T-helper 1 cell treated with Interleukin-12 subunit alpha and Interleukin-12 subunit beta and Interleukin-4 antibody, amounts not matched to agents 30 ng/mL and 1 ng/mL, for 36 hours (primary cell): Measurements from ENCODE around the gene APBA2. TPM values are rescaled to one million over a fixed set of nuclear protein-coding genes. Genes with fewer than 3 reads are reported as not detected.

Source experiments
- intact Hi-C: fragments of 100-400 bp; cut with micrococcal nuclease; formaldehyde crosslinking; loops from one replicate; pipeline ENCODE4 v1.15.1; 2024
- total RNA-seq: library from RNA; stranded (reverse); gene quantifications from 2 replicates; pipeline ENCODE4 v1.2.3, GENCODE V29; 2022

APBA2 gene
- total RNA-seq, 1 donor from 2014 or later = 4.4 TPM

DNA sequence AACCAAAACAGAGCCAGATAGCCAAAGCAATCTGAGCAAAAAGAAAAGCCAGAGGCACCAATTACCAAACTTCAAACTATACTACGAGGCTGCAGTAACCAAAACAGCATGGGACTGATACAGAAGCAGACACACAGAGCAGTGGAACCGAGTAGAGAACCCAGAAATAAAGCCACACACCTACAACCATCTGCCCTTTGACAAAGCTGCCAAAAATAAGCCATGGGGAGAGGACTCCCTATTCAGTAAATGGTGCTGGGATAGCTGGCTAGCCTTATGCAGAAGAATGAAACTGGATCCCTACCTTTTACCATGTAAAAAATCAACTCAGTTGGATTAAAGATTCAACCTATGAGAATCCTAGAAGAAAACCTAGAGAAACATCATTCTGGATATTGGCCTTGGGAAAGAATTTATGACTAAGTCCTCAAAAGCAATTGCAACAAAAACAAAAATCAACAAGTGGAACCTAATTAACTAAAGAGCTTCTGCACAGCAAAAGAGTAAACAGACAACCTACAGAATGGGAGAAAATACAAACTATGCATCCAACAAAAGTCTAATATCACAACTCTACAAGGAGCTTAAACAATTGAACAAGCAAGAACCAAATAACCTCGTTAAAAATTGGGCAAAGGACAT lies 95.1 kb downstream of the APBA2 start:
- intact Hi-C loops = no loop called here

DNA sequence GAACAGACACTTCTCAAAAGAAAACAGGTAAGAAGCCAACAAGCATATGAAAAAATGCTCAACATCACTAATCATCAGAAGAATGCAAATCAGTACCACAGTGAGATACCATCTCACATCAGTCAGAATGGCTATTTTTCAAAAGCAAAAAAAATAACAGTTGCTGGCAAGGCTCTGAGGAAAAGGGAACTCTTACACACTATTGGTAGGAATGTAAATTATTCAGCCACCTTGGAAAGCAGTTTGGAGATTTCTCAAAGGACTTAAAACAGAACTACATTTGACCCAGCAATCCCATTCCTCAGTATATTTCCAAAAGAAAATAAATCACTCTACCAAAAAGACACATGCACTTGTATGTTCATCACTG lies 95.6 kb downstream of the APBA2 start:
- intact Hi-C loops = no loop called here

DNA sequence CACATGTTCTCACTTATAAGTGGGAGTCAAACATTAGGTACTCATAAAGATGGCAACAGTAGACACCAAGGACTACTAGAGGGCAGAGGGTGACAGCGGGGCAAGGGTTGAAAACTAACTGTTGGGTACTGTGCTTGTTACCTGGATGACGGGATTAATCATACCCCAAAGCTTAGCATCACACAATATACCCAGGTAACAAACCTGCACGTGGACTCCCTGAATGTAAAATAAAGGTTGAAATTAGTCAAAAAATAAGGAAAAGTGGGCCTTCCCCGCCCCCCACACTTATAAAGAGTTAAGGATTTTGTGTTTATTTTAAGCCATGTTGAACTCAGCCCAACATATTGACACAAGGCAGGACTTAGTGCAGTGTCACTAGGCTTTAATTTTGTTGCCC lies 96.1 kb downstream of the APBA2 start:
- intact Hi-C loops = no loop called here

DNA sequence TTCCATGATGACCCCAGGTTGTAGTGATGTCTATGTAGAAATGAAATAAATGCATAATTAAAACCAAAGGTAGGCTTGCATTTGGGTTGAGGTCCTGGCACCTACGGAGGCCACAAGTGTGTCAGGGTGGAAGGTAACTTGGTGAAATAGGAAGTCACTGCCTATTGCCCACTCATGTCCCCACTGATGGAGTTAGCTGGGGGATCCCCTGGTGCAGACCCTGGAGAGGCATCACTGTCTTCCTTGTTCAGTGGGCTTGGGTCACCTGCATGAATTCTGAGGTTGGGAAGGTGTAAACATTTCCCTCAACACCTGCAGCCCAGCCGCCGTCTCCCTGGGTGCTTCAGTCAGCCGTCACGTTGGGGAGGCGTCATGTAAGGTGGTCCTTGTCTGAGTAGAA lies 97.1 kb downstream of the APBA2 start:
- intact Hi-C loops = no loop called here

DNA sequence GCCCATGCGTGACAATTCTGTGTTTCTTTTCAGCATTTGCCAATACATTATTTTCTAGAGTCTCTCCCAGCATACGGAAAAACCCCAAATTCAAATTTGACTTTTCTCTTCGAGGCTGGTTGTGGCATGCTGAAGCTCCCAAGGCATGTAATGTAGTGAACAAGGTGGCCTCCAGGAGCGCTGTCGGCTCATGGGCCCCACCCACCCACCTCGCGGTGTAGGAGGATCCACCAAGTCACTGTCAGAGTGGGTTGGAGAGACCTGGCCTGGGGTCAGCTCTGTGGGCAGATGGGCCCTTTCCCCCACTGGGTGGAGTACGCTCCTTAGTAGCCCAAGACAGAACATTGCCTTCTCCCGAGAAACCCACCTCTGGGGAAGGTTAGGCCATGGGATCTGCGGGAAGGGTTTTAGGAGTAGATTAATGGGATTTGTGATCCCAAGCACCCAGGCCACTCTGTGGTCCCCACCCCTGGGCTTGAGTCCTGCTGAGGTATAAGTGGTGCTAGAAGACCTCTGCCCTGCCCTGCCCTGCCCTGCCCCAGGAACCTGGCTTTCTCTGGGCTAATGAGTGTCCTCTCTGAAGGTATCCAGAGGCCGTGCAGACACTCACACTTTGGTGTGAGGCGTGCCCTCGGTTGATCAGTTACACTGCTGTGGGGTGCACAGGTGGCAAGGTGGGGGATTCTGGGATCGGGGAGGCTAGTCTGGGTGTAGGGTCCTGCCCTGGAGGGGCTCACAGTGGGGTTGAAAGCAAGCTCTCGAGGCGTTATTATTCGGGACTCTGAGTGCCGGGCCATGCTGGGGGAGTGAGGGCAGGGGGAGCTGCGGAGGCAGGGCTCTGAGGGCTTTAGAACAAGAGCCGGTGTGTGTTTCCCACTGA lies 97.9 kb downstream of the APBA2 start:
- intact Hi-C loops = no loop called here

DNA sequence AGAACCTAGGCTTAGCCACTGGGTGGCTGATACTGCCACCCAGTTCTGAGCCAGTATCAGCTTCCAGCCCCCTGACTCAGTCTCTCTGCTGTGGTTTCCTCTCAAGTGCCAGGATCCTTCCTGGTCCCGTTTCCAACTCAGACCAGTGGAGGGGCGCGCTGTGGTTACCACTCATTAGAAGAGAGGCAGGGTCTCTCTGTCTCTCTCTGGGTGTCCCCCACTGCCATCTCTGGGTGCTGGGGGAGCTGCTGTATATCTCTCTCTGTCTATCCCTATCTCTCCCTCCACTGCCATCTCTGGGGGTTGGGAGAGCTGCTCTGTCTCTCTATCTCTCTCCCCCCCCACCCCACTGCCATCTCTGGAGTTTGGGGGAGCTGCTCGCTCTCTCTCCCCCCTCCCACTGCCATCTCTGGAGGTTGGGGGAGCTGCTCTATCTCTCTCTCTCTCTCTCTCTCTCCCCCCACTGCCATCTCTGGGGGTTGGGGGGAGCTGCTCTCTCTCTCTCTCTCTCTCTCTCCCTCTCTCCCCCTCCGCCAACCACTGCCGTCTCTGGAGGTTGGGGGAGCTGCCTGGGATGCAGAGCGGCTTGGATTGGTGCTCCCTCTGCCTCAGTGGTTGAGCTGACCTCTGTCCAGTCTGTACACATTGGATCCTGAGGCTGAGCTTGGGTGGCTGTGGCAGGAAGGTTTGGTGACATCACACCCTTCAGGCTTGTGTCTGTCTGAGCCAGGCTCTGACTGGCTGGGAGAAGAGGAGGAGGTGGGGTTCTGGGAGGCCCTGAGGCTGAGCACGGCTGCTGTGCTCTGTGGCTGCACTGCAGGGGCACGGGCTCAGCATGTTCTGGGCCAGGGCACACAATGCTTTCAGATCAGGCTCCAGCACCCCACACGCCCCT lies 98.9 kb downstream of the APBA2 start:
- intact Hi-C loops = no loop called here

DNA sequence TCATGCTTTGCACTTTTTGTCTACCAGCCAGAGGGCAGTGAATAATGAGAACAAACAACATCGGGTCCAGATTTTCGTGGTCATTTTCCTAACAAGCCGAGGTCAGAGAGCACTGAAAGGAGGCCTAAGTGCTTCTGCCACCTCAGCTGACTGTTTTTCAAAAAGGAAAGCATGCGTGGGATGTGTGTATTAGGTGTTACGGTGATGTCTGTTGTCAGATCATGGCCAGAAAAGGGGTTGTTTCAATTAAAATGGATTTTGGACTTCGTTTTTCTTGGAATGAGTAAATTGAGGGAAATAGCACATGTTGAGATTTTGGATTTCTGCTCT lies 99.5 kb downstream of the APBA2 start:
- intact Hi-C loops = no loop called here

DNA sequence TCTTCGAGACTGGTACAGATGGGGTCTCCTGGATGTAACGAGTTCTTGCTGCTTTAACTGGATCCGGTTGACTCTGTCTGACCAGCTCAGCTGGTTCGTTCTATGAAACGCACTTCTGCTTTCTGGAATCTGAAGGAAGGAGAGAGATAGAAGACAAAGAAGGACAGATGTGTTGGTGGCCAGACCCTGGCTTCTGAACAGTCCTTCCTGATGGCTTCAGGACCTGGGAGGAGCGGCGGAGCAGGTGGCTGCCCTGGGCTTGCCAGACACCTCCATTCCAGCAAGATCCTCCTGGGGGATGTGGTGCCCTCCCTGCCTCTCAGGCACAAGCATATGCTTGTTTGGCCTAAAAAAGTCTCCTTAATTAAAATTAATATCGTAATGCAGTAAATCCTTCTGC lies 99.9 kb downstream of the APBA2 start:
- intact Hi-C loops = no loop called here

DNA sequence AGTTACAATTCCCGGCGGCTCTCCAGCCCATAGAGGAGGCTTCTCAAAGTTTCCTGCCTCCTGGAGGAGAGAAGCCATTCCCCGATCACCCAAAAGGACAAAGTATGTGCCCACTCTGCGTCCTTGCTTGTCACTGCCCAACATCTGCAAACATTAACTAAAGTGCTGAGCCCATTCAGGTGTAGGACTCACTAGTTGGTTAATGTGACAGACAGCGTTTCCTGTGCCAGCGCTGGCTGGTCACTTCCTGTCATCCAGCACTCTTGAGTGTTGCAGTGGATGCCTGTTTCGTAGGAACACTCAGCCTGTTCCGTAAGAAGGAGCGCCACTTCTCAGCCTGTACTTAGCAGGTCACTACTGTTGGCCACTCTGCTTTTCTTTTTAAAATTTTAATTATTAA lies 100.3 kb downstream of the APBA2 start:
- intact Hi-C loops = no loop called here

DNA sequence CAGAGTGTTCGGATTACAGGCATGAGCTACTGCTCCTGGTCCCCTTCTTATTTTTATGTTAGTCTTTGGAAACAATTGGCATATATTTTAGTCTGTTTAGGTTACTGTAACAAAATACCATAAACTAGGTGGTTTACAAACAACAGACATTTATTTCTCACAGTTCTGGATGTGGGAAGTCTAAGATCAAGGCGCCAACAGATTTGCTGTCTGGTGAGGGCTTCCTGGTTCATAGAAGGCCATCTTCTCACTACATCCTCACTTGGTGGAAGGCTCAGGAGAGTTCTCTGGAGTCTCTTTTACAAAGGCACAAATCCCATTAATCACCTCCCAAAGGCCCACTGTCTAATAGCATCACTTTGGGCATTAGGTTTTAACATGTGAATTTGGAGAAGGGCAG lies 101.0 kb downstream of the APBA2 start:
- intact Hi-C loops = no loop called here

DNA sequence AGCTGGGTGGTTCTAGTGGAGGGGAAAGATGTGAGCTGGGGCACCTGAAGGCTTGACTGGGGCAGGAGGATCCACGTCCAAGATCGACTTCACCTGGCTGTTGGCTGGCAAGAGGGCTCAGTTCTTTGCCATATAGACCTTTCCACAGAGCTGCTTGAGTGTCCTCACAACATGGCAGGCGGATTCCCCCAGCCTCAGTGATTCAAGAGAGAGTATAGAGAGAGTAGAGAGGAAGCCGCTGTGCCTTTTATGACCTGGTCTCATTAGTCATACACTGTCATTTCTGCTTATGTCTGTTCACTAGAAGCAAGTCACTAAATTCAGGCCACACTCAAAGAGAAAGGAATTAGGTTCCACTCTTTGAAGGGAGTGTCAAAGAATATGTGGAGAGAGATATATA lies 101.6 kb downstream of the APBA2 start:
- intact Hi-C loops = no loop called here

DNA sequence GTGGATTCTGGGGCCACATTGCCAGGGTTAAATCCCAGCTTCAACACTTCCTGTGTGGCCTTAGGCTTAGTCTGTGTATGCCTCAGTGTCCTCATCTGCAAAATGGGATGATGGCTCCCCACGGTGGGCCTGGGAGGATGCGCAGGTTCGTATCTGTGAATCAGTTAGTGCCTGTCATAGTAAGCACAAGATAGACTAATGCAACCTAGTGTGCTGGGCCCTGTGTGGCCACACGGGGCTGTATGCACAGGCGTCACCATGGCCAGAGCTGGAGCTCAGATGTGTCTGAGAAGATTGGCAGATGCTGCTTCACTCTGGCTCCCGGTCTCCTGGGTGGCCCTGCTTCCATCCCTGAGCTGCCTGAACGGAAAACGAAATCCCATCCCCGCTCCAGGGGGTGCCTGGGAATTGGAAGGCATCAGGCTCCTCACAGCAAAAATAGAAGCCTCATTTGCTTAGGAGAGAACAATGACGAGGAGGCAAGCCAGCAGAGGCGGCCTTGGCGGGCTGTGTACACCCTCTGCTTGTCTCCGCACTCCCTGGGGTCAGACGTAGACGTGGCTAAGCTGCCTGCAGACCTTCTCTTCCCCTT lies 103.6 kb downstream of the APBA2 start:
- intact Hi-C loops = no loop called here

DNA sequence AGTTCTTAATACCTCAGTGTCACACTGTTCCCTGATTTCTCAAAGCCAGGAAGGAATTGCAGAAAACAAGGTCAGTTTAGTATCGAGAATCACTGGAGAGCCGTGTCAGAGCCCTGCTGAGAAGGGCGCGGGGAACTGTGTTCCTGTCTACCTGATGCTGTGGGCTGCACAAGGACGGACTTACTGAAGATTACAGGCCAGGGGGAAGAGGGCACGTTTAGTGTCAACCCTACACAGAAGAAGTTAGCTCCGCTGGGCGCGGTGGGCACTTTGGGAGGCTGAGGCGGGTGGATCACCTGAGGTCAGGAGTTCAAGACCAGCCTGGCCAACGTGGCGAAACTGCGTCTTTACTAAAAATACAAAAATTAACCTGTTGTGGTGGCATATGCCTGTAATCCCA lies 104.1 kb downstream of the APBA2 start:
- intact Hi-C loops = no loop called here

DNA sequence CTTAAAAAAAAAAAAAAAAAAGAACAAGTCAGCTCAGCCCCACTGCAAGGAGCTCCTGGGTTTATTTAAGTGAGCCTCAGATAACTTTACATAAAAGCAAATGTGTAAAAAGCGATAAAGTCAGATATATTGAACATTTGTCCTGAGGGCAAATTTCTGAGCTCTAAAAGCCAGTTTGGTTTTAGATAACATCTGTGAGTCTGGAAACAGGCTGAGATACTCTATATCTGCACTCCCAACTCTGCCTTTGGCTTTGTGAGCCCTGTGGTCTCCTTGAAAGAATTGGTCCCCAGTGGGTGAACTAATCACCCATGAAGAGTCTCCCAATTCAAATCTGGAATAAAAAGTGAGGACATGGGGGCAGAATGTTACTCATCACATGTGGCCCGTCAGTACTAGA lies 104.6 kb downstream of the APBA2 start:
- intact Hi-C loops = no loop called here

DNA sequence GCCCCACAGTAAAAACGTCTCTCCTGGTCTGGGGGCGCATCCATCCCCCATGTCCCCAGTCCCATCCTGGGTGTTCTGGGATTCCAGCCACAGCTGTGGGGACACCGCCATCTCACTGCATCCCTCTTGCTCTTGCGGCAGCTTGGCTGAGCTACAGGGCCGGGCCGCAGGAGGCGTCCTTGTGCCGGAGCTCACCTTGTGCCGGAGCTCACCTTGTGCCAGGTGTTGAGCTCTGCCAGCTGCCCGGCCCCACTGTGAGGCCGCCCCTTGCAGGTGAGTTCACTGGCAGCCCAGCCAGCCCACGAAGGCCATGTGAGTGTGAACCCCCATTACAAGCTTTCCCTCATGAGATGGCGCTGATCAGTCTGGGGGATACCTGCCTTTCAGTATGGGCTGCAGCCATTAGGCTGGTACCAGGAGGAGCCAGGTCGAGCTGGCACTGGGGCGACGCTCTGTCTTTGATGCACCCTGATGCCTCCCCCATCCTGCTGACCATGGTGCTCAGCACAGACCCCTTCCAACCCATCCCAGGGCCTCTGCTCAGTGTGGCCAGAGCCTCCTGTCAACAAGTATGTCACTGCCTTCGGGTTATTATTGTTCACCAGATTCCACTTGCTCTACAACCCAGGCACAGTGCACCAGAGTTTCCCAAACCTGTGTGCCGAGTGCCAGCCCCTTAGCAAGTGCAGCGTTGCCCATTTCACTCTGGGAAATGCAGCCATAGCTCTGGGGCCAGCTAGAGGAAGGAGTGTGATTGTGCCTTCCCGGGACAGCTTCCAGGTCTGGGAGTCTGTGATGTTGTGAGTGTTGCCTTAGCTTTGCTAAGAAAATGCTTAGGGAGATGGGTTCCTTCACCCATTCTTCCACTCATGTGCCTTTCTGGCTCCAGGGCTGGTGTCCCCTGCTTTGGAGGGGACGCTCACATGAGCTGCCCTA lies 105.7 kb downstream of the APBA2 start:
- intact Hi-C loops = no loop called here

DNA sequence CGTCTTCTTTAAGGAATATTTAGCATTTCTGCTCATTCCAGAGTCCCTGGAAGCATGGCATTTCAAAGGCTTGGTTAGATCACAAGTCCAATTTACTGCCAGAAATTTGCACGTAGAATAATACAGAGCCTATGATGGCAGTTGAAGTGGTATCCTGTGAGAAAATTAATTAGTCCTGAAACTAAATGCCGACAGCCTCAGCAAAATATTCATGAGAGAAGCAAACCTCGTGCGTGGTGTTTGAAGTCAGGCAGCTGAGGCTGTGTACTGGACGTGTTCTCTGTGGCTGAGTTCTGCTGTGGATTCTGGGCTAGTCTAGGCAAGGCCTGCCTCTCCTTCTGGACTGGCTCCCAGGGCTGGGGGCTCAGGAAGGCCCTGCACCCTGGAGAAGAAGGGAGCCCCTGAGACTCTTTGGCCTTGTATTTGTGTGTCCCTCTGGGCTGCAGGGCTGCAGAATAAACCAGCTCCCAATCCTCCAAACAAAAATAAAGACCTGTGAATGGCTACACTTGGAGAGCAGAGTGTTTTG lies 106.6 kb downstream of the APBA2 start:
- intact Hi-C loops = no loop called here

DNA sequence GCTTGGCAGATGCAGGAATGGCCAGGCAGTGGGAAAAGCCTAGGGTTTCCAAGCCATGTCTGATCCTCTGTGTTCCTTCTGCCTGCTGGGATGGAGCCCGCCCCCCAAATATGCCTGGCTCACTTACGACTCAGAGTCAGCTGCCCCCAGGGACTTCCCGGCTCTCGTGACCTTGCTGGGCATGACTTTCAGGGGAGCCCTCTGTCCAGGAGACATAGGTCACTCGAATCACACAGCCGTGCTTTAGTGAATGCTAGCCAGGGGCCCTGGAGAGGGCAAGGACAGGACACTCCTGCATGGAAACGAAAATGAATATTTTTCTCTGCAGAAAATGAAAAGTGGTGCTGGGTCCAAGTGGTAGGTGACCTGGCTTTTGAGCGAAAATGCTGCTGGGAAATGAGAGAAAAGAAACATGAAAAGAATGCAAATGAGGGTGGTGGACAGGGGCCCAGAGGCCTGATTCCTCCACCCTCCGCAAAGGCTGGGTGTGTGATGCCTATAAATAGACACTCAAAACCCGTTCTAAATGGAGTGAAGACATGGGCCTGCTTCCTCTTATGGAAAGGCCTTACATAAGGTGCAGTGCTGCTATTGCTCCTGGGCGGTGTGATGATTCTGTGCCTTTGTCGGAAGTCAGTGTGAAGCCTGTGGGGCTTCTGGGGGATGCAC lies 107.4 kb downstream of the APBA2 start:
- intact Hi-C loops = no loop called here

DNA sequence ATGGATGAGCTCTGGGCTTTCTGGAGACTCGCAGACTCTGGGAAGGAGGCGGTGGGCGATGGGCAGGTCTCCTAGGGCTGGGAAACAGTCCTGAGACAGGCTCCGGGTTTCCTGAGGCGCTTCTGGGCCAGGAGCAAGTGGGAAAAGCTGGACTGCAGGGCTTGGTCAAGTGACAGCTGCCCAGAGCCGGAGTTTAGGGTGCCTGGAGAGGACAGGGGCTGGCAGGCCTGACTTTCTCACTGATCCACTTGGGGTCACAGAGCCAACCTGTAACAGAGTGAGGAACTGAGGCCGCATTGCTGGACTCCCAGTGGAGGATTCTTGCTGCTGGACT lies 107.9 kb downstream of the APBA2 start:
- intact Hi-C loops = no loop called here

DNA sequence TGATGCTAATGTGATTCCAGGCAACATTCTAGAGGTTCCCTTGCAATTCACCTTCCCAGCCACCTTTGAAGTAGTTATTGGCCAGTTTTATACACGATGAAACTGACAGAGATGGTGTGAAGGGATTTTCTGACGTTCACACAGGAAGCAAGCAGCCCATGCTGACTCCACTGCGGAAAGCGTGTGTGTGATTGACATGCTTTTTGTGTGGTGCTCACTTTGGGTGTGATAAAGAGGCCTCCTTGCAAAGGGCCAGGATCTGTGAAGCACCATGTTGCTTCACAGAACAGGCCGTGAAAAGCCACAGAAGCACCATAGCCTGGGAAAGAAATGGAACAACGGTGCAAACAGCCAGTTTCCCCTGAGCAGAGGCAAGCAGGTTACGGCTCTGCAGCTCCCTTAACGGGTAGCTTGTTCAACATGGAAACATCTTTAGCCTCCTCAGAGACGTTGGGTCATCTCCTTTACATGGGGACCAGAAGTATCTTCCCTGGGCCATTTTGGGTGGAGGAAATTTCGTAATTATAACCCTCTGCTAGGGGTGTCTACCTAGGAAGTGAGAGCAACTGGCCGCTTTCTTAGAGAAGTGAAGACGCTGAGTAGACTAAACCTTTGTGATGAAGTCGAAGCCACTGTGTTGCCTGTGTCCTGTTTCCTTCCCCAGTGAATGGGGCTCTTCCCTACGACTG lies 108.5 kb downstream of the APBA2 start:
- intact Hi-C loops = no loop called here
